Colonic mucosa (tissue), 4 donors: ENCODE results near the gene COL20A1. TPM values are rescaled to one million over a fixed set of nuclear protein-coding genes. Genes with fewer than 3 reads are reported as not detected.

Experiments
- DNase-seq: peaks from one replicate; pipeline ENCODE4 v3.0.0-alpha.2; 2020
- H3K27ac ChIP-seq: fragments of 200-600 bp; one replicate; pipeline ENCODE4 v1.8.0; 2021
- H3K27me3 ChIP-seq: fragments of 200-600 bp; one replicate; pipeline ENCODE4 v1.8.0; 2021
- H3K36me3 ChIP-seq: fragments of 200-600 bp; one replicate; pipeline ENCODE4 v1.8.0; 2021
- H3K4me1 ChIP-seq: fragments of 200-600 bp; one replicate; pipeline ENCODE4 v1.8.0; 2021; ENCODE audit warnings: mild to moderate bottlenecking
- H3K4me3 ChIP-seq: fragments of 200-600 bp; one replicate; pipeline ENCODE4 v1.8.0; 2021
- H3K9ac ChIP-seq, 2 donors: one replicate each; pipeline ENCODE4 v1.7.0; 2013; ENCODE audit warnings: control low read depth in 2 of 2, low read depth in 2 of 2, low read length in 2 of 2
- H3K9me3 ChIP-seq: fragments of 200-600 bp; one replicate; pipeline ENCODE4 v1.8.0; 2021
- CTCF ChIP-seq: fragments of 200-600 bp; IDR thresholded peaks from one replicate; pipeline ENCODE4 v1.8.0; 2022; ENCODE audit warnings: antibody characterized with exemption, mild to moderate bottlenecking
- intact Hi-C: fragments of 100-400 bp; cut with DNase I; formaldehyde crosslinking; loops from one replicate; pipeline ENCODE4 v1.14.1; 2022
- total RNA-seq, 2 donors: library from RNA; stranded (reverse); fragmentation: NEBNext Ultra II Directional in 1 of 2; extraction: Animal tissue kit (Norgen Biotek cat#: 25700) in 1 of 2; gene quantifications; one replicate each; pipeline ENCODE4 v1.2.1, GENCODE V29; 2021
- donor health status: healthy.
- donor health status: DM: no; HTN: no; CAD: no.
- donor health status: DM: no; HTN: no; CAD: no.

Gene COL20A1
- total RNA-seq, 2 donors from 2014 or later: not detected

- H3K9me3 ChIP-seq: no peaks in the 10 kb centered on the region
- no peaks in the 10 kb centered on the region for H3K27me3 ChIP-seq
- no peak for DNase-seq
- H3K27ac ChIP-seq: peak overlapping the region; percentile 50
- no peaks in the 10 kb centered on the region for H3K36me3 ChIP-seq
- no peak for TF ChIP-seq CTCF
- H3K9ac ChIP-seq: peak overlapping the region; percentile 81 to 93
- H3K4me1 ChIP-seq: peaks cover 9% of the 10 kb centered on the region
- intact Hi-C loops: no loop called here
- peak overlapping the region; percentile 92 for H3K4me3 ChIP-seq
These were observed 19.9 kb upstream of the COL20A1 start for GRCh38 chr20:63273059-63273579.

- intact Hi-C loops: no loop called here
- no peaks in the 10 kb centered on the region for H3K9me3 ChIP-seq
- H3K9ac ChIP-seq: peak overlapping the region; percentile 49 to 93
- no peak for TF ChIP-seq CTCF
- no peaks in the 10 kb centered on the region for H3K27me3 ChIP-seq
- peak; percentile 22 for DNase-seq
- peaks cover 9% of the 10 kb centered on the region for H3K4me1 ChIP-seq
- H3K4me3 ChIP-seq: peak overlapping the region; percentile 92
- peaks cover 5% of the 10 kb centered on the region for H3K36me3 ChIP-seq
- no peak overlapping the region for H3K27ac ChIP-seq
These were observed 19.2 kb upstream of the COL20A1 start for GRCh38 chr20:63273635-63274380.

- no peaks in the 10 kb centered on the region for H3K9me3 ChIP-seq
- intact Hi-C loops: no loop called here
- H3K4me1 ChIP-seq: peaks cover 9% of the 10 kb centered on the region
- H3K36me3 ChIP-seq: peaks cover 6% of the 10 kb centered on the region
- no peak overlapping the region for H3K9ac ChIP-seq
- no peak for DNase-seq
- H3K27me3 ChIP-seq: no peaks in the 10 kb centered on the region
- H3K4me3 ChIP-seq: peak overlapping the region; percentile 92
- no peak overlapping the region for H3K27ac ChIP-seq
- no peak for TF ChIP-seq CTCF
These were observed 18.4 kb upstream of the COL20A1 start for GRCh38 chr20:63274381-63275228.

GRCh38 chr20:63275825-63276224 lies 17.2 kb upstream of the COL20A1 start:
- DNase-seq: no peak
- Histone ChIP-seq H3K27ac (no peak overlapping the region), H3K27me3 (no peaks in the 10 kb centered on the region), H3K9me3 (no peaks in the 10 kb centered on the region), H3K36me3 (peaks cover 6% of the 10 kb centered on the region), H3K4me1 (peaks cover 9% of the 10 kb centered on the region), H3K4me3 (no peak overlapping the region), H3K9ac (no peak overlapping the region)
- no peak for TF ChIP-seq CTCF
- intact Hi-C loops: no loop called here

GRCh38 chr20:63276956-63277355 lies 16.0 kb upstream of the COL20A1 start:
- intact Hi-C loops: no loop called here
- DNase-seq: no peak
- Histone ChIP-seq H3K9me3 (no peaks in the 10 kb centered on the region), H3K9ac (no peak overlapping the region), H3K27ac (no peak overlapping the region), H3K4me3 (no peak overlapping the region), H3K27me3 (no peaks in the 10 kb centered on the region), H3K4me1 (peaks cover 9% of the 10 kb centered on the region), H3K36me3 (peaks cover 6% of the 10 kb centered on the region)
- no peak for TF ChIP-seq CTCF
